ENCODE measurements around the gene CCNJ. TPM values are rescaled to one million over a fixed set of nuclear protein-coding genes. Genes with fewer than 3 reads are reported as not detected.

CCNJ gene
- polyA plus RNA-seq, 4 donors, result 14.3 to 19.6 (median 16.8) TPM

DNA sequence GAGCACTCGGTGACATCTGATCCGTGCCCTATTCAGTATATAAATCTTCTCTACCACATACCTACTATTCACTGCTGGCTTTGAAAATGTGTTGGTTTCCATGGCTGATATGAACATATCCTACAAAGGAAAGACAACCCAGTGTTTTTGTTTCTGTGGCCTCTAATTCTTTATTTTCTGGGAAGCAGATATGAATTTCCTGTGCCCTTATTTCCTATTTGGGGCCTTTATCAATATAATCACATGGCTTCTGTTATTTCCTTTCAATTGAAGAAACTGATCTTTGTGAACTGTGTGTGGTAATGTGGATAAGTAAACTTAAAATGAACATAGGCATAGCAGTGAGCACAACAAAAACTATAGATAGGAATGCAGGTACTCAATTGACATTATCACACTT is 10.6 kb downstream of the CCNJ start:
- DNase-seq (ENCODE audit: low read depth in 4 of 4, low spot score in 2 of 4), result no peak

DNA sequence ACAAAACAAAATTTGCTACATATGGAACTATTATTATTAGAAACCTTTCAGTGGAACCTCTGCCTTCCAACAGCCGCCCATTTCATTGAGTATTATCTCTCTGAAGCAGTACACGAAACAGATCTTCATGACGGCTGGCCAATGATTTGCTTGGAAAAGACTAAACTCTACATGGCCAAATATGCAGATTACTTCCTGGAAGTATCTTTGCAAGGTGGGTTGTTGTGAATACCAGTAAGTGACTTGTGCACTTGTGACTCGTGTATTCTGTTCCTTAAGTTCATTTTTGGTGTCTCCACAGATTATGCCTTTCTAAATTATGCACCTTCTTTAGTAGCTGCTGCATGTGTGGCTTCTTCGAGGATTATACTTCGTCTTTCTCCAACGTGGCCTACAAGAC is 13.4 kb downstream of the CCNJ start:
- no peak for DNase-seq (ENCODE audit: low read depth in 4 of 4, low spot score in 2 of 4)

DNA sequence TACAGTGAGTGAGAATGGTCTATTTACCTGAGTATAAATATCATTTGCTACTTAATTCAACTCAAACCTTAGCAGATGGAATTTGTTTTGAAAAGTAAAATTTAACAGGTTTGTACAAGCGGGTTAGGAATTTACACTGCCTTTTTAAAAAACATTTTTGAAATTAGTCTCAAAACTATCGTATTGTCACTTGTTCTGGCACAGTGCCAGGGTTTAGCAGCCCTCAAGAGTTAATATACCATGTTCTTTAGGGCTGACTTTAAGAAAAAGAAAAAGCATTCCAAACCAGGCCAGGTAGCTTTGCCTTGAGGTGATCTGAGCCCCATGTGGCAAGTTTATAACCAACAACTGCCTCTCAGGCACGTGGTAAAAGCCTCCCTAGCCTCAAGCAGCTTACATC is 17.8 kb downstream of the CCNJ start:
- DNase-seq (ENCODE audit: low read depth in 4 of 4, low spot score in 2 of 4), result no peak

DNA sequence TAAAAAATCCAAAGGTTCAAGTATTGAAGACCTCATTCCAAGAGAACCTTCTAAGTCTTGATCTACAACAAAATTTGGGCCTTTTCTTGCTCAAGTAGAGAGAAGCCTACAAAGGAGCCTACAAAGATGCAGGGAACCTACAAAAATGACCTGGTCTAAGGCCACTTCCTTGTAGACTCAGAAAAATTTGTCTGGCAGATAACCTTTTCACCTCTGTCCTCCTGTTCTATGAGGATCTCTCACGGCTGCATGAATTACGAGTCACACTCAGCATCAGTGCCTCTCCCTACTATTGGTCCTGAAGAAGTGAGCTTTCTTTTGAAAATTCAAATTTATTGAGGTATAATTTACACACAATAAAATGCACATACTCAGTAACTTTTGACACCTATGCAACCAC is 29.3 kb downstream of the CCNJ start:
- DNase-seq (ENCODE audit: low read depth in 4 of 4, low spot score in 2 of 4), result no peak

DNA sequence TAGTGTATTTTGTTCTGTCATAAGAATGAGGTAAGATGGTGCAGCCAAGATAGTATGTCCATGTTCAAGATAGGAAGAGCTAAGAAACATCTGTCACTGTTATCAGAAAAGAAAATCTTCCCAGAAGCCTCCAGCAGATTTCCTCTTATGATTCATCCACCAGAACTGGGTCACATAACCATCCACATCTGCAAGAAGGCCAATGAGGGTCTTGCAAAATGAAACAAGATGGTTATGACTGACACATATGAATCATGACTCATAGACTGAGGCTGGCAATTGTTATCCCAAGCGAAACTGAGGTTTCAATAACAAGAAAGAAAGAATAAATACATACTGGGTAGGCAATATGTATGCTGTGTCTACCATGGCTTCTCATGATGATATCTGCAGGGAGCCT is 30.3 kb downstream of the CCNJ start:
- DNase-seq (ENCODE audit: low read depth in 4 of 4, low spot score in 2 of 4), result no peak

DNA sequence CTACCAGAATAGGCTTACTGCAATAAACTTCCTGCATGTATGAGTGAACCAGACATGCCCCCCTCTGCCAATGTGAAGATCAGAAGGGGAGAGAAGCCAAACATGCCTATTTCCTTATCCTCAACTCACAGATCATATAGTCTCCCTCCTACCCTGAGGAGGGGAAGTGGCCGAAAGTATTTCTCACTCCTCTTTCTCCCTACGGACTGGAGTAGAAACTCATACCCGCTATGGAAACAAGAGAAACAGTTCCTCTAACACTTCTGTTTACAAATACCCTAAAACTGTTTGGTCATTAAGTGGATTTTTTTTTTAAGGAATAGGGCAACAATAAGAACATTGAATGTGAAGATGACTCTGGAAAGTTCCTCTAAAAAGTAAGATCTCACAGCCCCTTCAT is 31.4 kb downstream of the CCNJ start:
- DNase-seq (ENCODE audit: low read depth in 4 of 4, low spot score in 2 of 4), result no peak

DNA sequence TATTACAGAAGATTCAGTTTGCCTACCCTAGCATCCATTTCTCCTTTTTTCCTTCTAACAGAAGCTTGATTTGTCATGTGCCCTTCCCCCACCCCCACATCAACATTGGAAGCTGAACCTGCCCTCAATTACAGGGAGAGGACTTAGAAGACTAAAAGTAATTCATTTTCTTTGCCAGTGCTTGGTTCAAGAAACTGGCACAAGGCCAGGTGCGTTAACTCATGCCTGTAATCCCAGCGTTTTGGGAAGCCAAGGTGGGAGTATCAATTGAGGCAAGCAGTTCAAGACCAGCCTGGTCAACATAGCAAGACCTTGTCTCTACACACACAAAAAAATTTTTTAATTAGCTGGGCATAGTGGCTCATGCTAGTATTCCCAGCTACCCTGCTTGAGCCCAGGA is 32.6 kb downstream of the CCNJ start:
- no peak for DNase-seq (ENCODE audit: low read depth in 4 of 4, low spot score in 2 of 4)

DNA sequence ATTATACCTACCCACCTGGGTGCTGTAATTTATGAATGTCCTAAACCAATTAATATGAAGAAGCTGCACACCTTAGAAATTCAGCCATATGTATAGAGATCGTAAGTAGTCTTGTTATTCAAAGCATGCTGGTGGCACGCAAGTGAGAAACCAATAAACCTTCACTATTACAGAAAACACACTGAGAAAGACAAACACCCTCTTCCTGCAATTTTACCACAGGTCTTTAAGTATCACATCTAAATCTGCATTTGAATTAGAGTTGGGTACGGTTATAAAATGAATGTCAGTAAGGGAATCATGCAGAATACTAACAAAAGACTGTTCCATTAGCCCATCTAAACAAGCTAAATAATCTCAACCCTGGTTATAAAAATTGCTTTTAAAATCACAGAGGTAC is 33.8 kb downstream of the CCNJ start:
- DNase-seq (ENCODE audit: low read depth in 4 of 4, low spot score in 2 of 4), result no peak

DNA sequence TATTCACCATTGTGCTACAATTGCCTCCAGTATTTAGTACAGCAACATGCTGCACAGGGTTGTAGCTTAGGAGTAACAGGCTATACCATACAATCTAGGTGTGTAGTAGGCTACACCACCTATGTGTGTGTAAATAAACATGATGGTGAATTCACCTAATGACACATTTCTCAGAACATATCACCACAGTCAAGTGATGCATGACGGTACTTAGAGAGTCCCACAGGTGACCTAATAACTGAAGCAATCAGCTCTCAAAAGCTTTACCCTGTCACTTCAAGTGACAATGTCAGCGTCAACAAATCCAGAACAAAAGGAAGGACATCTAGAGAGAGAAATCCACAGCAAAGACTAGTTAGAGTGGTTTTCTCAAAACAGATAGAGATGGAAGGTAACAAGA is 38.8 kb downstream of the CCNJ start:
- no peak for DNase-seq (ENCODE audit: low read depth in 4 of 4, low spot score in 2 of 4)

DNA sequence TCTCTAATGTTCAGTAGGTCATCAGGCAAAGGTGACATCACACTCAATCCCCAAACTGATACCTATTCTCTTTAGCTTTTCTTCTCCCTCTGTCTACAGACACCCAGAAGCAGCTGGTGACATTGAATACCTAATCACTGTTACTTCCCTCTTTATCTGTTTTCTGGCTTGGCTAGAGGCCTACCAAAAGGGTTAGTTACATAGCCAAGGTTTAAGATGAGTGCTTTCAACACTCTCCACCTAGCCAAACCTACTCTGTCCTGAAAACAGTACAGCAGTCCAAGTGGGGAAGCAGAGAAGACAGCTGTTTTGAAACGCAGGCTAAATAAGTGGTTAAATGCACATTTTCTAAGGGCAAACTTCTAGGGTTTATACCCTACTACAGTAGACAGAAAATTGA is 39.4 kb downstream of the CCNJ start:
- DNase-seq (ENCODE audit: low read depth in 4 of 4, low spot score in 2 of 4), result no peak

DNA sequence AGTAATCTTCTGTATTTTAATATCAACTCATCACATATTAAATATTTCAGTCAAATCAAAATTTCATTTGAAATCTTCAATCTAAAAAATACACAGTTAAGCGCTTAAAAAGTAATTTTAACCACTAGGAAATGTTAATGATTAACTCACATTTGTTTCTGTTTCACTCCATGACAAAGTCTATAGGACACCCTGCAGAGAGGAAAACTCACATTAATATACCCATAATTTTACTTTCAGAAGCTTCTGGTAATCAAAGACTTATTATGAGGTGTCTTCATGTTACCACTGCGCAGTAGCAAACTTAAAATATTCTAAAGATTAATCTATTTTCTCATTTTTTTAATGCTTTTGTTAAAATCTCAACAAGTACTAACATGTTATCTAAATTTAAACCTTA is 45.7 kb downstream of the CCNJ start:
- DNase-seq (ENCODE audit: low read depth in 4 of 4, low spot score in 2 of 4), result peak in 2 of 4 donors; percentile 4 to 8

DNA sequence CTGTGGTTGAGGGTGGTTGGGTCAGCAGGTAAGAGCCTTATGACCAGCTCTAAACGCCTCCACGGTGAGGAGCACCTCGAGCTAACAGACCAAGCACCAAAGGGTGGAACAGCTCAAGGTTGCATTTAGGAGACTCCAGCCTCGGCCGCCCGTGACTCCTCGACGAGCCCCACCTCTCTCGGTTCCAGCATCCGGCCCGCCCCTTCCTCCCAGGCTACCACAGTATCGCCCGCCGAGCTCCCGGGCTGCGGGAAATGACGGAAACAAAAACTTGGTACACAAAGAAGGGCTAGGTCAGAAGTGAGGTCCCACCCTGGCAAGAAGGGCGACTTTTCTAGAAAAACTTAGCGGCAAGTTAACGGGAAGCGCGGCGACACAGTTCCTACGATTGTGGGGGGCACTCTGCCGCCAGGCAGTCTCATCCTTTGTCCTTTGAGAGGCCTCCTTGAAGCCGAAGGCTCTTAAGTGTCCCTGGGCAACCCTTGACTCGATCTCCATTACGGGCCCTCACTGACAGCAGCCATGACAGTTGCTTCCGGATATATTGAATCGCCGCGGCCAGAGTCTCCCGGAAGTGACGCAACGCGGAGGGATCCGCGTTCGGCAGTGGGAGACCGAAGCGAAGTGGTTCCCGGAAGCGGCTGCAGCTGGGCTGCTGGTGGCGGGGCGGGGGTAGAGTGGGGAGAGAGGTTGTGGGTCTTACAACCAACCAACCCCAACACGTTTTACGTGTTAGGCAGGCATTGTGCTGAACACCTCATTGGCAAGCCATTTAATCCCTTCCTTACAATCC is 46.5 kb downstream of the CCNJ start:
- peak; percentile 83 to 95 (median 94) for DNase-seq (ENCODE audit: low read depth in 4 of 4, low spot score in 2 of 4)

DNA sequence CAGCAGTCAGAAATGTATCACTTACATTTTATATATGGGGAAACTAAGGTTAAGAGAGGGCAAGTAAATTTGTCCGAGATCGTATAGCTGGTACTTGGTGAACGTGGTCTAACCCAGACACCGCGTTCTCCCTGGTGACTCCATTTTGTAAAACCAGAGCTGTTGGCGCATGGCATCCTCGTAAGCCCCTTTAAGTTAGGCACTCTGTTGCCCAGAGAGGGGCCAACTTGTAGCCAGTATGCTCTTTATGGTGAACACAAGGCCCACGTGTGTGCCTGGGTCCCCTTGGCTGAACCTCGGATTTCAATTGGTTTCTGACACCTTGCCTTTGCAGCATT is 47.0 kb downstream of the CCNJ start:
- DNase-seq (ENCODE audit: low read depth in 4 of 4, low spot score in 2 of 4), result no peak

DNA sequence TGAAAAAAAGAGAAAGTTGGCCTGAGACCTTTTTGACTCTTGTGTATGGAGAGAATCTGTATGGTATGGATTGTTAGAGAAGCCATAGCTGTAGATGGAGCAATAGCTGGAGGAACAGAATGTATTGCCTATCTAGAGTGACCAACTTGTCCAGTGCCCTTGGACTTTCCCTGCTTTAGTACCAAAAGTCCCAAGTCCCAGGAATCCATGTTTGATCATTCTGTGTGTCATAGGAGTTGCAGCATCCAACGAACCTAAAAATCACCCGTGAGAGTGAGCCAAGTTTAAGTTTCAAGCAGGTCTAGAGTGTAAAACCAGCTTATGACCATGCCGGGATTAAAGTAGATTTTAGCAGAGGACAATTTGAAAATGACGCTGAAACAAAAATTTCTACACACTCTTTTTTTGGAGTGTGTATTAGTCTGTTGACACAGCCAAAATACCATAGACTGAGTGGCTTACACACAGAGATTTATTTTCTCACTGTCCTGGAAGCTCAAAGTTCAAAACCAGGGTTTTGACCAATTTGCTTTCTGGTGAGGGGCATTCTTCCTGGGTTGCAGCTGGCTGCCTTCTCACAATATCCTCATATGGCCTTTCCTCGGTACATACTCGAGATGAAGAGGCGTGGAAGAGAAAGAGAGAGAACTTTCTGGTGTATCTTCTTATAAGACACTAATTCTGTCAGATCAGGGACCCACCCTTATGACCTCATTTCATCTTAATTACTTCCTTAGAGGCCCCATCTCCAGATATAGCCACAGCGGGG is 49.8 kb downstream of the CCNJ start:
- no peak for DNase-seq (ENCODE audit: low read depth in 4 of 4, low spot score in 2 of 4)

DNA sequence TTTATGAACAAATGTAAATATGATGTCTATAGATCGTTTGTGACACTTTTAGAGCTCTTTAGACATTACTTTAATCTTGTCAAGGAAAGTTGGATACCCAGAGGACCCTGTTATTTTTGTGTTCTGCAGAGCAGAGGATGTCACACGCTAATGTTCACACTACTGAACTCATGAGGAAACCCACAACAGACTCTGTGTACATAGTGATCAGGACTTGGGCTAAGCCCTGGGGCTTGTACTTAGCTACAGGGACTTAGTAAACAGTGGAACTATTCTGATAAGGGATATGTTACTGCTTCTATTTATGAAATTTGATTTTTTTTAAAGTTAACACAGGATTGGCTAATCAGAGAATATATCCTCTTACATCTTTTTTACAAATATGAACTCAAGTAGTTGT is 50.6 kb downstream of the CCNJ start:
- no peak for DNase-seq (ENCODE audit: low read depth in 4 of 4, low spot score in 2 of 4)

DNA sequence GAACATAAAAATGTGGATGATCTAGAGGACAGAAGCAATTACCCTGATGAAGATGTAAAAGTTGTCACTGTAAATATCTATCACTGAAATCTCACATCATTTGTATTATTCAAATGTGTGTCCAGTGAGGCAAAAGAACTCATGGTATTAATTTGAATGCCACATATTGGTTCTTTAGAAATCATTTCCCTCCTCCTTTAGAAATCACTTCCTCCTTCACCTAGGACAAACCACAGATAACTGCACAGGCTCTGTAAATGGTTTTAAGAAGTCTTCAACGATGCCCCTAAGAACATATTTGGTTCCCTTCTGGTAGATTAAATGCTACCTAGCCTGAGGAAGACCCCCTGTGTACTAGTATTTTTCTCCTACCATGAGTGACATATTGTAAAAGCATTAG is 53.6 kb downstream of the CCNJ start:
- no peak for DNase-seq (ENCODE audit: low read depth in 4 of 4, low spot score in 2 of 4)

DNA sequence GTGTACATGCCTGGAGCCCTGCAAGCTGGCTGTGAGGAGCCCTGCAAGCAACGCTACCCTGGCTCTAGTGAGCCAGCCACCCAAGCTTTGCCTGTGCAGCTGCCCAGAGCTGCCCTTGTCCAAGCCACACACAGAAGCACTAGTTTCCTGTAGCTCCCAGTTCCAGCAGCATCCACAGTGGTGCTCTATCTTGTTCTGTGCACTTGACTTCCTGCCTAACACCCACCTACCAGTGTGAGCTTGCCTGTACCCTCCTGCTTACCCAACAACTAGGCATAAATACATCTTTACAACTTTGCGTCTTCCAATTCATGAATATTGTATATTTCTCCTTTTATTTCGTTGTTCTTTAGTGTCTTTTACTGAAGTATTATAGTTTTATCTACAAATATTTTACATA is 54.5 kb downstream of the CCNJ start:
- DNase-seq (ENCODE audit: low read depth in 4 of 4, low spot score in 2 of 4), result no peak

DNA sequence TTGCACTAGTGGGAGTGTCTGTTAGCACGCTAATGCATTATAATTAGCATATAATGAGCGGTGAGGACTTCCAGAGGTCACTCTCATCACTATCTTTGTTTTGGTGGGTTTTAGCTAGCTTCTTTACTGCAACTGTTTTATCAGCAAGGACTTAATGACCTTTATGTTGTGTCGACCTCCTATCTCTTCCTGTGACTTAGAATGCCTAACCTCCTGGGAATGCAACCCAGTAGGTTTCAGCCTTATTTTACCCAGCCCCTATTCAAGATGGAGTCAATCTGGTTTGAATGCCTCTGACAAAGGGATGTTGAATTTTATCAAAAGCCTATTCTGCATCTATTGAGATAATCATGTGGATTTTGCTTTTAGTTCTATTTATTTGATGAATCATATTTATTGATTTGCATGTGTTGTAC is 64.2 kb downstream of the CCNJ start:
- DNase-seq (ENCODE audit: low read depth in 4 of 4, low spot score in 2 of 4), result no peak
